ENCODE results near the gene NCSTN.

Gene NCSTN

GRCh38 chr1:160342953-160343869 is at the start of gene NCSTN, which contains the start of gene COPA:
NCSTN (plus strand) TSS chr1:160343383; CDS start chr1:160343397, 14 bp downstream.
COPA (minus strand) TSS chr1:160343250; CDS start chr1:160343170, 80 bp downstream.
- H3K27me3 ChIP-seq (ENCODE audit: control insufficient read depth in 1 of 2, insufficient read depth in 2 of 2, low read length in 2 of 2) = no peaks in the 10 kb centered on the region
- peak within 1 kb of the TSS; percentile 90 to 92 for H3K4me3 ChIP-seq (ENCODE audit: low read depth in 1 of 2, low read length in 2 of 2)
- peak within 1 kb of the TSS; percentile 95 for H3K9ac ChIP-seq (ENCODE audit: low read length)
- no peaks in the 10 kb centered on the region for H3K9me3 ChIP-seq (ENCODE audit: low read length)
- peaks cover 25% of the 10 kb centered on the region for H3K4me1 ChIP-seq (ENCODE audit: insufficient read depth, low read length)
- H3K36me3 ChIP-seq (ENCODE audit: insufficient read depth, low read length) = peaks cover 30% of the 10 kb centered on the region
- peak within 1 kb of the TSS; percentile 90 for H3K27ac ChIP-seq (ENCODE audit: low read depth, low read length)

- no peak overlapping the region for H3K4me3 ChIP-seq (ENCODE audit: low read depth in 1 of 2, low read length in 2 of 2)
- H3K9me3 ChIP-seq (ENCODE audit: low read length) = no peaks in the 10 kb centered on the region
- H3K4me1 ChIP-seq (ENCODE audit: insufficient read depth, low read length) = peaks cover 2% of the 10 kb centered on the region
- H3K9ac ChIP-seq (ENCODE audit: low read length) = no peak overlapping the region
- no peaks in the 10 kb centered on the region for H3K27me3 ChIP-seq (ENCODE audit: control insufficient read depth in 1 of 2, insufficient read depth in 2 of 2, low read length in 2 of 2)
- peaks cover 80% of the 10 kb centered on the region for H3K36me3 ChIP-seq (ENCODE audit: insufficient read depth, low read length)
- no peak overlapping the region for H3K27ac ChIP-seq (ENCODE audit: low read depth, low read length)
These were observed 47.1 kb upstream of the NCSTN start for GRCh38 chr1:160296036-160296435.

GRCh38 chr1:160300173-160300572 is 43.0 kb upstream of the NCSTN start:
- H3K27ac ChIP-seq (ENCODE audit: low read depth, low read length) = no peak overlapping the region
- H3K36me3 ChIP-seq (ENCODE audit: insufficient read depth, low read length) = peaks cover 56% of the 10 kb centered on the region
- H3K4me1 ChIP-seq (ENCODE audit: insufficient read depth, low read length) = no peaks in the 10 kb centered on the region
- H3K4me3 ChIP-seq (ENCODE audit: low read depth in 1 of 2, low read length in 2 of 2) = no peak overlapping the region
- no peaks in the 10 kb centered on the region for H3K9me3 ChIP-seq (ENCODE audit: low read length)
- H3K9ac ChIP-seq (ENCODE audit: low read length) = no peak overlapping the region
- no peaks in the 10 kb centered on the region for H3K27me3 ChIP-seq (ENCODE audit: control insufficient read depth in 1 of 2, insufficient read depth in 2 of 2, low read length in 2 of 2)

- Histone ChIP-seq H3K4me3 (ENCODE audit: low read depth in 1 of 2, low read length in 2 of 2) (no peak overlapping the region), H3K27me3 (ENCODE audit: control insufficient read depth in 1 of 2, insufficient read depth in 2 of 2, low read length in 2 of 2) (no peaks in the 10 kb centered on the region), H3K4me1 (ENCODE audit: insufficient read depth, low read length) (no peaks in the 10 kb centered on the region), H3K36me3 (ENCODE audit: insufficient read depth, low read length) (peaks cover 82% of the 10 kb centered on the region), H3K9ac (ENCODE audit: low read length) (no peak overlapping the region), H3K9me3 (ENCODE audit: low read length) (no peaks in the 10 kb centered on the region), H3K27ac (ENCODE audit: low read depth, low read length) (no peak overlapping the region)
These were observed 35.9 kb upstream of the NCSTN start for GRCh38 chr1:160307118-160307791.

- H3K27ac ChIP-seq (ENCODE audit: low read depth, low read length) = no peak overlapping the region
- H3K36me3 ChIP-seq (ENCODE audit: insufficient read depth, low read length) = peaks cover 83% of the 10 kb centered on the region
These were observed 34.6 kb upstream of the NCSTN start for GRCh38 chr1:160308451-160309184.

GRCh38 chr1:160309185-160309557 is 34.0 kb upstream of the NCSTN start:
- no peak overlapping the region for H3K4me3 ChIP-seq (ENCODE audit: low read depth in 1 of 2, low read length in 2 of 2)
- no peak overlapping the region for H3K27ac ChIP-seq (ENCODE audit: low read depth, low read length)
- H3K27me3 ChIP-seq (ENCODE audit: control insufficient read depth in 1 of 2, insufficient read depth in 2 of 2, low read length in 2 of 2) = no peaks in the 10 kb centered on the region
- no peak overlapping the region for H3K9ac ChIP-seq (ENCODE audit: low read length)
- H3K36me3 ChIP-seq (ENCODE audit: insufficient read depth, low read length) = peaks cover 86% of the 10 kb centered on the region
- no peaks in the 10 kb centered on the region for H3K9me3 ChIP-seq (ENCODE audit: low read length)
- H3K4me1 ChIP-seq (ENCODE audit: insufficient read depth, low read length) = no peaks in the 10 kb centered on the region

More at GRCh38 chr1:160308451-160309184, 34.6 kb upstream of the NCSTN start:
- Histone ChIP-seq H3K27me3 (ENCODE audit: control insufficient read depth in 1 of 2, insufficient read depth in 2 of 2, low read length in 2 of 2) (no peaks in the 10 kb centered on the region), H3K4me1 (ENCODE audit: insufficient read depth, low read length) (no peaks in the 10 kb centered on the region), H3K4me3 (ENCODE audit: low read depth in 1 of 2, low read length in 2 of 2) (no peak overlapping the region), H3K9ac (ENCODE audit: low read length) (no peak overlapping the region), H3K9me3 (ENCODE audit: low read length) (no peaks in the 10 kb centered on the region)

- no peaks in the 10 kb centered on the region for H3K9me3 ChIP-seq (ENCODE audit: low read length)
- H3K36me3 ChIP-seq (ENCODE audit: insufficient read depth, low read length) = peaks cover 88% of the 10 kb centered on the region
- no peak overlapping the region for H3K9ac ChIP-seq (ENCODE audit: low read length)
- no peak overlapping the region for H3K4me3 ChIP-seq (ENCODE audit: low read depth in 1 of 2, low read length in 2 of 2)
- no peak overlapping the region for H3K27ac ChIP-seq (ENCODE audit: low read depth, low read length)
- no peaks in the 10 kb centered on the region for H3K27me3 ChIP-seq (ENCODE audit: control insufficient read depth in 1 of 2, insufficient read depth in 2 of 2, low read length in 2 of 2)
- H3K4me1 ChIP-seq (ENCODE audit: insufficient read depth, low read length) = no peaks in the 10 kb centered on the region
These were observed 33.6 kb upstream of the NCSTN start for GRCh38 chr1:160309571-160309970.

GRCh38 chr1:160315359-160315758 is 27.8 kb upstream of the NCSTN start:
- no peaks in the 10 kb centered on the region for H3K4me1 ChIP-seq (ENCODE audit: insufficient read depth, low read length)
- no peaks in the 10 kb centered on the region for H3K9me3 ChIP-seq (ENCODE audit: low read length)
- no peak overlapping the region for H3K27ac ChIP-seq (ENCODE audit: low read depth, low read length)
- no peaks in the 10 kb centered on the region for H3K27me3 ChIP-seq (ENCODE audit: control insufficient read depth in 1 of 2, insufficient read depth in 2 of 2, low read length in 2 of 2)
- H3K4me3 ChIP-seq (ENCODE audit: low read depth in 1 of 2, low read length in 2 of 2) = no peak overlapping the region
- peaks cover 60% of the 10 kb centered on the region for H3K36me3 ChIP-seq (ENCODE audit: insufficient read depth, low read length)
- H3K9ac ChIP-seq (ENCODE audit: low read length) = no peak overlapping the region

- H3K36me3 ChIP-seq (ENCODE audit: insufficient read depth, low read length) = peaks cover 48% of the 10 kb centered on the region
- H3K4me1 ChIP-seq (ENCODE audit: insufficient read depth, low read length) = no peaks in the 10 kb centered on the region
- no peak overlapping the region for H3K9ac ChIP-seq (ENCODE audit: low read length)
- no peak overlapping the region for H3K27ac ChIP-seq (ENCODE audit: low read depth, low read length)
- no peaks in the 10 kb centered on the region for H3K27me3 ChIP-seq (ENCODE audit: control insufficient read depth in 1 of 2, insufficient read depth in 2 of 2, low read length in 2 of 2)
- H3K9me3 ChIP-seq (ENCODE audit: low read length) = no peaks in the 10 kb centered on the region
- H3K4me3 ChIP-seq (ENCODE audit: low read depth in 1 of 2, low read length in 2 of 2) = no peak overlapping the region
These were observed 20.4 kb upstream of the NCSTN start for GRCh38 chr1:160322831-160323230.

- H3K36me3 ChIP-seq (ENCODE audit: insufficient read depth, low read length) = peaks cover 61% of the 10 kb centered on the region
- H3K9me3 ChIP-seq (ENCODE audit: low read length) = no peaks in the 10 kb centered on the region
- H3K27me3 ChIP-seq (ENCODE audit: control insufficient read depth in 1 of 2, insufficient read depth in 2 of 2, low read length in 2 of 2) = no peaks in the 10 kb centered on the region
- no peak overlapping the region for H3K27ac ChIP-seq (ENCODE audit: low read depth, low read length)
- no peak overlapping the region for H3K4me3 ChIP-seq (ENCODE audit: low read depth in 1 of 2, low read length in 2 of 2)
- no peaks in the 10 kb centered on the region for H3K4me1 ChIP-seq (ENCODE audit: insufficient read depth, low read length)
- H3K9ac ChIP-seq (ENCODE audit: low read length) = no peak overlapping the region
These were observed 17.9 kb upstream of the NCSTN start for GRCh38 chr1:160325252-160325651.

- Histone ChIP-seq H3K9me3 (ENCODE audit: low read length) (no peaks in the 10 kb centered on the region), H3K27me3 (ENCODE audit: control insufficient read depth in 1 of 2, insufficient read depth in 2 of 2, low read length in 2 of 2) (no peaks in the 10 kb centered on the region), H3K9ac (ENCODE audit: low read length) (no peak overlapping the region), H3K36me3 (ENCODE audit: insufficient read depth, low read length) (peaks cover 72% of the 10 kb centered on the region), H3K4me3 (ENCODE audit: low read depth in 1 of 2, low read length in 2 of 2) (no peak overlapping the region), H3K4me1 (ENCODE audit: insufficient read depth, low read length) (no peaks in the 10 kb centered on the region), H3K27ac (ENCODE audit: low read depth, low read length) (no peak overlapping the region)
These were observed 16.8 kb upstream of the NCSTN start for GRCh38 chr1:160326418-160326817.

Data from muscle layer of colon (tissue), 2 donors.